8988T (cell line): ENCODE measurements around the gene WBP4.
"Not testable (repeated sequence)": the region's sequence is repeated elsewhere in the genome, so short reads cannot be mapped to it uniquely, and the experiment has no call there.

ENCODE experiments used
- DNase-seq: peaks from one replicate; pipeline ENCODE4 v3.0.0; 2011

Gene WBP4

GRCh38 chr13:41085961-41086585, 24.8 kb downstream of the WBP4 start:
- DNase-seq = no peak

GRCh38 chr13:41095681-41096080, 34.4 kb downstream of the WBP4 start:
- DNase-seq = not testable (repeated sequence)

- no peak for DNase-seq
Measured at GRCh38 chr13:41098761-41099160, 37.5 kb downstream of the WBP4 start.

- DNase-seq = no peak
Measured at GRCh38 chr13:41099986-41100385, 38.7 kb downstream of the WBP4 start.

GRCh38 chr13:41107104-41107571, 45.8 kb downstream of the WBP4 start:
- DNase-seq = no peak

- no peak for DNase-seq
Measured at GRCh38 chr13:41107584-41108014, 46.3 kb downstream of the WBP4 start.

GRCh38 chr13:41111454-41111853, 50.1 kb downstream of the WBP4 start:
- DNase-seq = no peak

GRCh38 chr13:41117869-41118268, 56.6 kb downstream of the WBP4 start:
- no peak for DNase-seq

- no peak for DNase-seq
Measured at GRCh38 chr13:41122838-41123237, 61.5 kb downstream of the WBP4 start.

GRCh38 chr13:41127701-41128100, 66.4 kb downstream of the WBP4 start:
- no peak for DNase-seq

- DNase-seq = no peak
Measured at GRCh38 chr13:41130356-41130755, 69.0 kb downstream of the WBP4 start.

- DNase-seq = not testable (repeated sequence)
Measured at GRCh38 chr13:41131189-41131588, 69.9 kb downstream of the WBP4 start.

- DNase-seq = peak; percentile 11
Measured at GRCh38 chr13:41131660-41132511, 70.6 kb downstream of the WBP4 start.

- peak; percentile 41 for DNase-seq
Measured at GRCh38 chr13:41132512-41133152, 71.3 kb downstream of the WBP4 start, which contains the start of gene KBTBD6. Gene KBTBD6 (minus strand): TSS chr13:41132802. CDS start chr13:41132511, 291 bp downstream.
